Psoas muscle (tissue), 8 donors: ENCODE data around the gene HCFC1R1. TPM values are rescaled to one million over a fixed set of nuclear protein-coding genes. Genes with fewer than 3 reads are reported as not detected.

Experiments used
- ATAC-seq, 4 donors: fragments of 200-7000 bp; cut with Tn5 transposase; one replicate each; pipeline ENCODE4 v1.9.1; 2020; ENCODE audit warnings: moderate library complexity in 3 of 4, mild to moderate bottlenecking in 2 of 4
- DNase-seq, 2 donors: peaks; one replicate each; pipeline ENCODE4 v3.0.0-alpha.2; 2020
- H3K27ac ChIP-seq: fragments of 200-600 bp; one replicate; pipeline ENCODE4 v1.8.0; 2022
- H3K27me3 ChIP-seq, 3 donors: fragments of 200-600 bp in 1 of 3; one replicate each; pipeline versions ENCODE4 v1.6.1 to v1.8.0; 2013 to 2022; ENCODE audit warnings: low read length in 2 of 3, mild to moderate bottlenecking in 2 of 3, moderate library complexity in 1 of 3; ENCODE audit not compliant: insufficient read depth in 3 of 3
- H3K36me3 ChIP-seq, 2 donors: fragments of 200-600 bp in 1 of 2; one replicate each; pipeline versions ENCODE4 v1.6.1 to v1.8.0; 2013 to 2022; ENCODE audit warnings: low read depth in 1 of 2, mild to moderate bottlenecking in 1 of 2, moderate library complexity in 1 of 2; ENCODE audit not compliant: insufficient read depth in 1 of 2
- H3K4me1 ChIP-seq: fragments of 200-600 bp; one replicate; pipeline ENCODE4 v1.8.0; 2022
- H3K4me3 ChIP-seq: fragments of 200-600 bp; one replicate; pipeline ENCODE4 v1.8.0; 2022; ENCODE audit warnings: mild to moderate bottlenecking
- H3K9me3 ChIP-seq: fragments of 200-600 bp; one replicate; pipeline ENCODE4 v1.8.0; 2022
- CTCF ChIP-seq: fragments of 200-600 bp; IDR thresholded peaks from one replicate; pipeline ENCODE4 v1.8.0; 2022; ENCODE audit warnings: antibody characterized with exemption
- WGBS, 3 donors: extraction: QIAGEN DNeasy Blood & Tissue Kit; methylation state at CpG; one replicate each; pipeline versions ENCODE4 v1.1.6 to v1.1.7; 2013; 5-methylcytosine and 5-hydroxymethylcytosine counted together
- intact Hi-C, 2 donors: fragments of 100-400 bp; cut with DNase I; formaldehyde crosslinking; loops; one replicate each; pipeline versions ENCODE4 v1.11.0 to v1.14.2; 2022
- polyA plus RNA-seq, 3 donors: library from polyadenylated mRNA; stranded (reverse); fragments of 200-250 nt; gene quantifications; one replicate each; pipeline ENCODE4 v1.2.3, GENCODE V29; 2013
- total RNA-seq, 4 donors: library from RNA; stranded (reverse); fragmentation: NEBNext Ultra II Directional in 2 of 4; extraction: Animal tissue kit (Norgen Biotek cat#: 25700) in 2 of 4; gene quantifications; one replicate each; pipeline versions ENCODE4 v1.2.1 to v1.2.4, GENCODE V29; 2021 to 2023
- donor health status: healthy with polysubstance abuse.
- donor health status: DM: no; HTN: no; CAD: no; lungs with moderate emphysema.
- donor health status: Bipolar disorder and iron deficiency.
- donor health status: healthy.
- donor health status: DM: yes; HTN: yes; CAD: no.
- donor health status: DM: no; HTN: no; CAD: no.
- donor health status: DM: no; HTN: no; CAD: no.
- donor health status: DM: yes; HTN: yes; CAD: no.

The HCFC1R1 gene
- total and polyA plus RNA-seq, 7 donors: 65.1 to 258 (median 160) TPM

- WGBS, 3 donors: 9 to 10% (median 9%) methylated on average over 21 to 25 of the region's 25 CpGs
These were observed 2.1 kb downstream of the HCFC1R1 start for GRCh38 chr16:3021449-3022207.

GRCh38 chr16:3020604-3021448, 2.9 kb downstream of the HCFC1R1 start:
- DNase-seq: peak; percentile 91 to 96
- peak; percentile 61 to 66 (median 64) for ATAC-seq
- TF ChIP-seq CTCF: no peak
- 1% methylated on average over 44 to 57 of the region's 57 CpGs for WGBS, 3 donors
- Histone ChIP-seq H3K9me3 (no peaks in the 10 kb centered on the region), H3K4me1 (peaks cover 31% of the 10 kb centered on the region), H3K4me3 (peak overlapping the region; percentile 94), H3K27me3 (peaks cover 0 to 18% (median 1%) of the 10 kb centered on the region in 3 donors), H3K36me3 (peaks cover 0 to 7% of the 10 kb centered on the region in 2 donors), H3K27ac (peak overlapping the region; percentile 100)
- intact Hi-C loops: no loop called here

More at GRCh38 chr16:3021449-3022207, 2.1 kb downstream of the HCFC1R1 start:
- peak; percentile 55 to 65 (median 60) for ATAC-seq
- peak; percentile 33 for TF ChIP-seq CTCF
- peak; percentile 90 to 96 for DNase-seq
- intact Hi-C loops: no loop called here
- peak overlapping the region; percentile 100 for H3K27ac ChIP-seq
- H3K36me3 ChIP-seq: peaks cover 0 to 15% of the 10 kb centered on the region in 2 donors
- H3K27me3 ChIP-seq: peaks cover 0 to 18% (median 1%) of the 10 kb centered on the region in 3 donors
- peaks cover 31% of the 10 kb centered on the region for H3K4me1 ChIP-seq
- peak overlapping the region; percentile 94 for H3K4me3 ChIP-seq
- H3K9me3 ChIP-seq: no peaks in the 10 kb centered on the region

GRCh38 chr16:3020247-3020603, 3.5 kb downstream of the HCFC1R1 start, which contains the start of gene TNFRSF12A:
TNFRSF12A (plus strand) TSS chr16:3020368; CDS start chr16:3020398, 30 bp downstream.
- intact Hi-C loops: no loop called here
- peaks cover 0 to 1% of the 10 kb centered on the region in 2 donors for H3K36me3 ChIP-seq
- 0 to 2% (median 0%) methylated on average over 35 to 49 of the region's 49 CpGs for WGBS, 3 donors
- no peaks in the 10 kb centered on the region for H3K9me3 ChIP-seq
- H3K4me3 ChIP-seq: peak within 1 kb of the TSS; percentile 94
- TF ChIP-seq CTCF: no peak
- H3K27ac ChIP-seq: peak within 1 kb of the TSS; percentile 100
- H3K27me3 ChIP-seq: peaks cover 0 to 20% (median 2%) of the 10 kb centered on the region in 3 donors
- peak; percentile 20 to 32 (median 30) for ATAC-seq
- peak; percentile 85 to 88 for DNase-seq
- peaks cover 29% of the 10 kb centered on the region for H3K4me1 ChIP-seq

GRCh38 chr16:3019594-3020246, 4.0 kb downstream of the HCFC1R1 start:
- intact Hi-C loops: no loop called here
- peaks cover 0 to 20% (median 3%) of the 10 kb centered on the region in 3 donors for H3K27me3 ChIP-seq
- ATAC-seq: no peak
- no peaks in the 10 kb centered on the region for H3K36me3 ChIP-seq
- TF ChIP-seq CTCF: no peak
- 28 to 29% (median 29%) methylated on average over 40 of the region's 40 CpGs for WGBS, 3 donors
- no peaks in the 10 kb centered on the region for H3K9me3 ChIP-seq
- no peak for DNase-seq
- peak overlapping the region; percentile 100 for H3K27ac ChIP-seq
- peaks cover 24% of the 10 kb centered on the region for H3K4me1 ChIP-seq
- H3K4me3 ChIP-seq: peak overlapping the region; percentile 94
